Activated CD4-positive, alpha-beta memory T cell treated with anti-CD3 and anti-CD28 coated beads, Interleukin-2, amount 10 ng/mL, durations not matched to agents 7 days and 5 days (primary cell): ENCODE results near the gene PI16. TPM values are rescaled to one million over a fixed set of nuclear protein-coding genes. Genes with fewer than 3 reads are reported as not detected.

Experiments
- CTCF ChIA-PET: fragments of 350-600 bp; sonication (Branson Sonifier 250); formaldehyde crosslinking; loops from one replicate; lab custom pipeline; 2021; ENCODE audit warnings: antibody characterized with exemption, inconsistent platforms; lab: Charles Lee
- POLR2A ChIA-PET: fragments of 350-600 bp; sonication (Branson Sonifier 250); formaldehyde crosslinking; loops from one replicate; lab custom pipeline; 2021; ENCODE audit warnings: antibody characterized with exemption; lab: Charles Lee
- DNase-seq: peaks from one replicate; pipeline ENCODE4 v3.0.0-alpha.2; 2020
- H3K27ac Mint-ChIP-seq: one replicate; pipeline ENCODE4 v1.8.0; 2021; ENCODE audit warnings: mild to moderate bottlenecking, mixed read lengths
- H3K27me3 Mint-ChIP-seq: one replicate; pipeline ENCODE4 v1.8.0; 2021; ENCODE audit warnings: mixed read lengths
- H3K36me3 Mint-ChIP-seq: one replicate; pipeline ENCODE4 v1.8.0; 2021; ENCODE audit warnings: low read depth, mixed read lengths
- H3K4me1 Mint-ChIP-seq: one replicate; pipeline ENCODE4 v1.8.0; 2021; ENCODE audit warnings: mixed read lengths
- H3K4me3 Mint-ChIP-seq: one replicate; pipeline ENCODE4 v1.8.0; 2021; ENCODE audit warnings: mild to moderate bottlenecking, mixed read lengths
- H3K9me3 Mint-ChIP-seq: one replicate; pipeline ENCODE4 v1.8.0; 2021; ENCODE audit warnings: mixed read lengths
- total RNA-seq, 2 experiments: library from RNA; stranded (reverse); gene quantifications; one replicate each; pipeline ENCODE4 v1.2.3, GENCODE V29; 2021

Gene PI16
- total RNA-seq, 2 experiments from 2014 or later: 7.3 to 8.5 TPM

DNA sequence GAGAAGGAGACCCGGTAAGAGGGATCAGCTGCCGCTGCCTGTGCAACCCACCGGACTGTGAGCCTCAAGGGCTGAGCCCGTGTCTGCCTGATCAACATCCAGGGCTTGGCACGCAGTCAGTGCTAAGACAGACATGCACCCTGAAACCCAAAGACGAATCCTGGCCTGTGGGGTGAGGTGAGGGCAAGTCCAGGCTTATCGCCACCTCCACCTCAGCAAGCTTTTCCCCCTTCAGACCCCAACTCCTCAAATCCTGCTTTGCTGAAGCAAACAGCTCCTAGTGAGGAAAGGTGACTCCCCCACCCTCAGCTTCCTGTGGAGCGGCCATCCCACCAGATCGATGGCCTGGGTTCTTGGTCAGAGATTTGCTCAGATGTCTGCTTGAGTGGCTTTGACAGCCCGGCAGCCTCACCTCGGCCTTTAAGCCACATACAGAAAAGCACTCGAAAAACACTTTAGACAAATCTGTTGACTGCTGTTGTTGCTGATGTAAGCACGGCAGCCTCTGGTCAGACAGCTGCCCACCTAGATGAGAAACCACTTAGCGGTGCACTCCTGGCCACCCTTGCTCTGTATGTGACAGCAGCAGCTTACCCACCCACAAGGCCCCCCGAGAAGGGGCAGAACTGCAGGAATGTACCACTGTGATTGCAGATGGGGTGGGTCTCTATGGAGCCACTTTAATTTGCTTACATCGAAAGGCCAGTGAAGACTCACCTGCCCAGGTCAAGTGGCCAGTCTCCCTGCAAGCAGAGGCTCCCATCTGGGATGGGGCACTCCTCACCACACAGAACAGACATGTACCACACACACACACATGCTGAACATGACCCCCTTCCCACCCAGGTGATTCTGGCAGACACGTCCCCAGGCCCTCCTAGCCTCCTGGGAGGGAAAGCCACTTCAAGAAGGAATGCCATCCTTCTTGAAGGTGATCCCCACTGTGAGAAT lies 16.6 kb downstream of the PI16 start:
- peaks cover 91% of the 10 kb centered on the region for H3K36me3 Mint-ChIP-seq

DNA sequence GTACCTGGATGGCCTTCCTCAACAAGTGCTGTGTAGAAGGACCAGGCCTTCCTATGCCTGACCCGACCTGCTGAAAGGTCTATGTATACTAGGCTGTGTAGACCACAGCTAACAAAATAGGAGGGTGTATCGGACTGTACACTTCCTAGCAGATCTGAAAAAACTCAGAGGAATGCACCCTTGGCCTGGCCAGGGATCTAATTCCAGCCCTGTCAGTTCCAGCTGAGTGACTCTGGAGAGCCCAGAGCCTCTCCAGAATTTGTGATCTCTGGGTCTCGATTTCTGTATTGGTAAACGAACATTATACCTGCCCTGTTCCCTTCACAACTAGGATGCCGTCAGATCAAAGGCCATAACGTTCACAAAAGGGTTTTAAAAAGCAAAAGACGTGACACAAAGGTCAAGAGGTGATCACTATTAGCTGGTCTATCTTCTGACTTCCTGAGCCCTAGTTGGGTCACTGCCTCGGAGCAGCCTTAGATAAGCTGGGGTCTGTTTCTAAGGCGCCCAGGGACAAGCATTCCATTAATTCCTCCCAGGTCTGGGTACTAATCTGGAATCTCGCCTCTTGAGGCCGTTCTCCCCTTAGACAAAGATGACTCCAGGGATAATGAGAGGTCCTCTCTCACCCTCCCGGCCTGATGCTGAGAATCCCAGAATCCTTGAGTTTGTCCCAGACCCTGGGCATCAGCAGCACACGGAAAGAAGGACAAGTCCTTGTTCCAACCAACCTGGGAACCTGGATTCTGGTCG lies 17.6 kb downstream of the PI16 start:
- Mint-ChIP-seq H3K27ac (peak overlapping the region; percentile 34), H3K36me3 (peaks cover 93% of the 10 kb centered on the region)
- CTCF ChIA-PET: interaction anchor here (0.9 kb wide), 1 partner anchor 59 kb away, joined by 3 read pairs; no protein-coding TSS in a partner anchor

More for the DNA sequence above, 16.6 kb downstream of the PI16 start:
- ChIA-PET CTCF (interaction anchor here (1.3 kb wide), 1 partner anchor 121 kb away, joined by 3 read pairs; no protein-coding TSS in a partner anchor), POLR2A (interaction anchor here (0.7 to 1.5 kb wide), 3 partner anchors 13 to 15 kb away, joined by 3 to 6 read pairs (median 3); partner anchors contain the start of gene MTCH1)
- Mint-ChIP-seq H3K4me1 (no peaks in the 10 kb centered on the region), H3K4me3 (no peak overlapping the region), H3K9me3 (no peaks in the 10 kb centered on the region), H3K27me3 (no peaks in the 10 kb centered on the region), H3K27ac (peak overlapping the region; percentile 34)
- DNase-seq: no peak

DNA sequence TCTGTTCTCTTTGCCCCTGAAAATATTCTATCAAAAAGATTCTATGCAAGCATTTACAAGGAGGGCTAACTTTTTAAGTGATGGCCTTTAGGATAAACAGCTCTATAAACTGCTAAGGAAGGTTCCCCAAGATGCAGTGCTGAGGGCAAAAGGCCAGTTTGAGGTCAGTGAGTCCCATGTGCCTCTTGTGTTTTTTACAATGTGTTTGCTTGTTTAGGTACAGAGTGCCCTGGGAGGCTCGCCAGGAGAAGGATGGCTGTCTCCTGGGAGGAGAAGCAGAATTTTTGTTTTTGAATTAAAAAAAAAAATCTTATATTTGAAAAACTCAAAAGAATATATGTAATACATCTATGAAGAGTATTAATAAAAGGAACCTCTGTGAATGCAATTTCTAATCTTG lies 18.7 kb downstream of the PI16 start:
- Mint-ChIP-seq H3K4me1 (peaks cover 3% of the 10 kb centered on the region), H3K36me3 (peaks cover 94% of the 10 kb centered on the region), H3K27ac (no peak overlapping the region), H3K9me3 (no peaks in the 10 kb centered on the region), H3K27me3 (no peaks in the 10 kb centered on the region), H3K4me3 (no peak overlapping the region)
- no peak for DNase-seq
- POLR2A ChIA-PET: no interaction called here
- CTCF ChIA-PET: interaction anchor here (0.9 kb wide), 1 partner anchor 60 kb away, joined by 3 read pairs; no protein-coding TSS in a partner anchor

More for the DNA sequence above, 17.6 kb downstream of the PI16 start:
- H3K4me3 Mint-ChIP-seq: no peak overlapping the region
- POLR2A ChIA-PET: interaction anchor here (1.5 kb wide), 1 partner anchor 14 kb away, joined by 6 read pairs; the partner anchor contains the start of gene MTCH1
- no peaks in the 10 kb centered on the region for H3K9me3 Mint-ChIP-seq
- no peaks in the 10 kb centered on the region for H3K27me3 Mint-ChIP-seq
- H3K4me1 Mint-ChIP-seq: no peaks in the 10 kb centered on the region
- no peak for DNase-seq

DNA sequence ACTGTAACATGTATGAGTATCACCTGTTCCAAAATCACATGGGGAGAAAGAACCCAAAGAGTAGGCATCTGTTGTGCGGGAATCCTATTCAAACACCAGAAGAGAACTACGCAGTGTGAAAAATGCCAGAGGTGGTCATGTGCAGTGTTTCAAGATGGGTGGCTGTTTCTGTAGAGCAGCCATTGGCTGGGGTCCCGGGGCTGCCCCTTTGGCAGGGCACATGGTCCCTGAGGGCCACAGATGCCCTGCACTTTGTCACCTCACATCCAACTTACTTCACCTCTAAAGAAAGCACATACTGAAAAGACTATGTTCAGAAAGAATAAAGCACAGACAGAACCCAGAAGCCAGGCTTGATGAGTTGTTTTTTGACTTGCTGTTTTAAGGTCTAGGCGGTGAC lies 19.1 kb downstream of the PI16 start:
- peaks cover 3% of the 10 kb centered on the region for H3K4me1 Mint-ChIP-seq
- no peaks in the 10 kb centered on the region for H3K9me3 Mint-ChIP-seq
- ChIA-PET CTCF (no interaction called here), POLR2A (interaction anchor here (5.0 kb wide), 1 partner anchor 12 kb away, joined by 17 read pairs; the partner anchor contains the start of gene MTCH1)
- peaks cover 93% of the 10 kb centered on the region for H3K36me3 Mint-ChIP-seq
- no peaks in the 10 kb centered on the region for H3K27me3 Mint-ChIP-seq
- no peak for DNase-seq
- H3K27ac Mint-ChIP-seq: no peak overlapping the region
- no peak overlapping the region for H3K4me3 Mint-ChIP-seq

DNA sequence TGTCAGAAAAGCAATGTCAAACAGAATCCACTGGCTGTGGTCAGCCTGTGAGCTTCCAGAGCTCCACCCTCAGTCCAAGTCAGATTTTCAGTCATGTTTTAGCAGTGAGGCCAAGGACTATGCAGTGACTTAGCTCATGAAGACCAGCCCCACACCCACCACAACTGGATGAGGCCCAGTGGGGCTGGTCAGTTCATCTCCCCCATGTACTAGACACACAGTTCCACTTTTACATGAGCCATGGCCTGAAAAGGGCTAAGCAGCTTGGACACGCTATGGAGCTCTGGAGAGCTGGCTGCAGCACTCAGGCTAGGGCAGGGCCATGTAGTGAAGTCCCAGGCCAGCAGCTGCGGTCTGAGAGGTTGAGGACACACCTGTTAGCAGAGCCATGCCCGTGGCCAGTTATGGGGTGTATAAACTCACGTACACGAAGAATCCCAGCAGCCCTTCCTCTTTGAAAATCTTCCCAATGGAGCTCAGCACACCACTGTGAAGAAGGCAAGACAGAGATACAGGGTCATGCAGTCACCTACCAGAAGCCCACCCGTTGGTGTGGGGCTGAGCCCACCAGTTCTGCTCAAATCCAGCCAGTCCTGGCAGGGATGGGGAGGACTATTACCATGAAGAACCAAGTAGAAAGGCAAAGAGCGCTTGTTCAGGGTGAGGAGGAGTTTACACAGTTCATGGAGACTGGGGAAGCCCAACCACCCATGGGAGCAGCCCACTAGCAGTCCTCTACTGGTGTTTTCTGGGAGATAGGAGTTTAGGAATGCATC lies 20.9 kb downstream of the PI16 start:
- H3K27ac Mint-ChIP-seq: no peak overlapping the region
- CTCF ChIA-PET: interaction anchor here (0.9 to 2.1 kb wide), 2 partner anchors 12 to 43 kb away, joined by 3 to 11 read pairs; no protein-coding TSS in a partner anchor
- H3K36me3 Mint-ChIP-seq: peaks cover 89% of the 10 kb centered on the region

DNA sequence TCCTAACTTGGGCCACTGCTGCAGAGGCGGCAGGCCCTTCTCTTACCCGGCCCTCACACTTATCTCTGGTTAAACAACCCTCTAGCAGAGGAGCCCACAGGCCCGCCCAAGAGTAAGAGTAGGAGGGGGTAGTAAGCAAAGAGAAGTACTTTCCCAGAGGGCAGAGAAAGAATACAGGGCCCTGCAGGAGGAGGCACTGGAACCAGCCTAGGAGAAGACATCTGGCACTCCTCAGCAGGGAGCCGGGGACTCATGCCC lies 21.4 kb downstream of the PI16 start:
- Mint-ChIP-seq H3K27me3 (no peaks in the 10 kb centered on the region), H3K4me1 (peaks cover 17% of the 10 kb centered on the region), H3K36me3 (peaks cover 91% of the 10 kb centered on the region), H3K27ac (no peak overlapping the region), H3K9me3 (no peaks in the 10 kb centered on the region), H3K4me3 (no peak overlapping the region)
- no peak for DNase-seq
- ChIA-PET CTCF (interaction anchor here (0.9 to 2.1 kb wide), 2 partner anchors 12 to 42 kb away, joined by 3 to 11 read pairs; no protein-coding TSS in a partner anchor), POLR2A (interaction anchor here (1.2 to 5.0 kb wide), 2 partner anchors 10 to 31 kb away, joined by 3 to 17 read pairs; partner anchors contain the start of gene MTCH1)

More for the DNA sequence above, 20.9 kb downstream of the PI16 start:
- no peaks in the 10 kb centered on the region for H3K9me3 Mint-ChIP-seq
- H3K4me3 Mint-ChIP-seq: no peak overlapping the region
- POLR2A ChIA-PET: interaction anchor here (1.2 to 5.0 kb wide), 2 partner anchors 11 to 32 kb away, joined by 3 to 17 read pairs; partner anchors contain the start of gene MTCH1
- no peaks in the 10 kb centered on the region for H3K27me3 Mint-ChIP-seq
- DNase-seq: no peak
- peaks cover 12% of the 10 kb centered on the region for H3K4me1 Mint-ChIP-seq

DNA sequence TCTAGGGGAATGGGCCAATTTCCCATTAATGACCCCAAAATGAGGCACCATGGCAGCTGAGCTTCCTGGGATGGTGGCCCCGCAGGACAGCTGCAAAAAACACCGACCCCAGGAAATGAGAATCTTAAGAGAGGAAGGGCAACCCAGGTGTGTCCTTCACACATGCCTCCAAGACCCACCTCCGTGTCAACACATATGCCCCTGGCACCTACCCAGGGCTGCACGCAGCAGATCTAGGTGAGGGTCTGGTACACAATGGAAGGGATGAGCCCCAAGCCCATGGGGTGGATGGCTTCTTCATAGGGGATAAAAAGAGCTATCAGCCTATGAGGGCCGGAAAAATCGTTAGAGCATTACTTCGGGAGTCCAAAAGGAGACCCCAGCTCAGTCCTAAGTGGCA lies 22.0 kb downstream of the PI16 start:
- peaks cover 20% of the 10 kb centered on the region for H3K4me1 Mint-ChIP-seq

DNA sequence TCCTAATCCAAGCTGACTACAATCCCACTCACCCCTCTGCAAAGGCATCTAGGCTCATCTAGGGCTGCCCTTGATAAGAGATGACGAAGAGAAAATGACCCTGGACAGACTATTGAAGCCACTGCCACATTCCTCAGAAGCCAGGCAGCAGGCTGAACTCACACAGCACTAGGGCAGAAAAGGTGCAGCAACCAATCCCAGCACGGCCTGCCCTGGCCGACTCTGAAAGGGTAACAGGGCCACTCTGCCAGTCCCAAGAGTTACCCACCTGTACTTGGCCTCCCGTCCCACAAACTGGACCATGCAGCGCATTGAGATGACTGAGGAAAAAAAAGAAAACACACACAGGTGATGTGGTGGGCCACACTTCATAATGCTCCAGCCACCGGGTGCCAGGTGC lies 22.4 kb downstream of the PI16 start:
- Mint-ChIP-seq H3K4me1 (peaks cover 24% of the 10 kb centered on the region), H3K27ac (no peak overlapping the region), H3K4me3 (no peak overlapping the region), H3K9me3 (no peaks in the 10 kb centered on the region), H3K36me3 (peaks cover 88% of the 10 kb centered on the region), H3K27me3 (no peaks in the 10 kb centered on the region)
- POLR2A ChIA-PET: interaction anchor here (1.2 to 5.0 kb wide), 2 partner anchors 9 to 30 kb away, joined by 3 to 17 read pairs; partner anchors contain the start of gene MTCH1
- no peak for DNase-seq
- CTCF ChIA-PET: interaction anchor here (1.5 to 2.1 kb wide), 2 partner anchors 41 kb away, joined by 7 to 11 read pairs; no protein-coding TSS in a partner anchor

More for the DNA sequence above, 22.0 kb downstream of the PI16 start:
- POLR2A ChIA-PET: interaction anchor here (1.2 to 5.0 kb wide), 2 partner anchors 10 to 31 kb away, joined by 3 to 17 read pairs; partner anchors contain the start of gene MTCH1
- Mint-ChIP-seq H3K9me3 (no peaks in the 10 kb centered on the region), H3K27ac (no peak overlapping the region), H3K4me3 (no peak overlapping the region), H3K27me3 (no peaks in the 10 kb centered on the region), H3K36me3 (peaks cover 88% of the 10 kb centered on the region)
- no peak for DNase-seq
- CTCF ChIA-PET: interaction anchor here (0.9 to 2.1 kb wide), 2 partner anchors 13 to 41 kb away, joined by 3 to 11 read pairs; no protein-coding TSS in a partner anchor

DNA sequence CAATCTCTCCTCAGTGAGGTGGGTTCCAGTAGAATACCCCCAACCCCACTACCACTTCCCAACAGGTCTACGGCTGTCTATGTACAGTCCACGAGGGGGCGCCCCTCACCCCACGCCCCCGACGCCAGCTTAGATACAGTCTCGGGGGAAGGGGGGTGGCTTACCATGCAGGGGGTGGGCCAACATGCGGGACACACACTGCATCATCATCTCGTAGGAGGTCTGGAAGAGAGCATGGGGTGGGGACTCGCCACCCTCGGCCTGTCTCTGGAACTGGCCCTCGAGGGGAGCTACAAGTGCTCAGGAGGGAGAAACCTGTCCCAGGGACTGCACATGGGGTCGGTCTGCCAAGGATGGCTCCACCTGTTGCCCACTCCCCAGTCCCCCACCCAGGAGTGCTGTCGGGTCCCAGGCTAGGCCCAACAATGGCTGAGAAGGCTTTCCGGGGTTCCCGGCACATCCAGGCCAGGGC lies 23.0 kb downstream of the PI16 start:
- H3K36me3 Mint-ChIP-seq: peaks cover 84% of the 10 kb centered on the region
- no peaks in the 10 kb centered on the region for H3K9me3 Mint-ChIP-seq
- no peak overlapping the region for H3K27ac Mint-ChIP-seq
- CTCF ChIA-PET: interaction anchor here (0.9 to 1.5 kb wide), 4 partner anchors 10 to 103 kb away, joined by 3 to 7 read pairs (median 4); partner anchors contain the start of gene PPIL1
- H3K4me3 Mint-ChIP-seq: no peak overlapping the region
- POLR2A ChIA-PET: interaction anchor here (5.0 kb wide), 1 partner anchor 9 kb away, joined by 17 read pairs; the partner anchor contains the start of gene MTCH1
- peaks cover 27% of the 10 kb centered on the region for H3K4me1 Mint-ChIP-seq
- no peaks in the 10 kb centered on the region for H3K27me3 Mint-ChIP-seq
- DNase-seq: no peak

DNA sequence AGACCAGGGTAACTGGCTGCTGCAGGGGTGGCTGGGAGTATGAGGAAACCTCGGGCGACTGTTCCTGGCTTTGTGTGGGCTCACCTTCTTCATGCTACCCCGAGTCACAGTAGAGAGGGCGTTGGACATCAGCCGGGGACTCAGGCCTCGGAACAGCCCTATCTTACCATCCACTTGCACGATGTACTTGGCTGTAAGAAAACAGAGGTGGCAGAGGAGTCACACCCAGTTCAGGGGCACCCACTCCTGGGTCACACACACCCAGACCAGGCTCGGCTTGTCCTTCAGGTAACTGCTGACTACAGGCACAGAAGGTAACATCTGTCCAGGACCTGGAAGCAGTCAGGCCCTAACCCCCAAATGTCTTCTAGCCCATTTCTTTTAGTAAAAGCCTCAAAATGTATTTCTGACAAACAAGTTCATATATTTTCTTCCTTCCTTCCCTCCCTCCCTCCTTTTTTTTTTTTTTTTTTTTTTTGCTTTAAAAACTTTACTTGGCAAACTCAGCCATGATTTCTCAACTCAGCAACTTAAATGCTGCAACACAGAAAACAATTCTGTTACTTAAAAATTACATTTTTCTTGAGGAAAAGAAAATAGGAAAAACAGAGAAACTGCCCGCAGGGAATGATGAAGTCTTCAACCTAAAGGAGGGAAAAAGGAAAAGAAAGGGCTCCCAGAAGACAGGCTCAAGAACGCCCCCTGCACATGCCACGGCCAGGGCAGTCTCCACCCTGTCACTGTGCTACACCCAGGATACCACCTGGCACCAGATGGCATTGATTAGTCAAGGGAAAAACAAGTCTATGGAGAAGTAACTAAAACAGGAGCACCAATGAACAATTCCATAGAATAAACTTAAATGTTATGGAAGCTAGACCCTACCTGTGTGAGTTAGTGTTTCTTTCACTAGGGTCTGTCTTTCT lies 24.1 kb downstream of the PI16 start:
- DNase-seq: no peak
- Mint-ChIP-seq H3K9me3 (no peaks in the 10 kb centered on the region), H3K4me1 (peaks cover 27% of the 10 kb centered on the region), H3K27me3 (no peaks in the 10 kb centered on the region), H3K36me3 (peaks cover 73% of the 10 kb centered on the region), H3K27ac (no peak overlapping the region), H3K4me3 (no peak overlapping the region)
- CTCF ChIA-PET: interaction anchor here (1.1 to 3.6 kb wide), 6 partner anchors 9 to 104 kb away, joined by 3 to 20 read pairs (median 6); partner anchors contain the start of genes C6orf89 and PPIL1
- POLR2A ChIA-PET: interaction anchor here (1.1 to 5.0 kb wide), 3 partner anchors 7 to 93 kb away, joined by 6 to 17 read pairs (median 15); partner anchors contain the start of genes C6orf89 and MTCH1
